Left kidney (tissue), 2 donors: ENCODE measurements around the gene AGAP1. TPM values are rescaled to one million over a fixed set of nuclear protein-coding genes. Genes with fewer than 3 reads are reported as not detected.
A peak's percentile ranks its signal among the peaks of the same experiment; 100 is the strongest.

ENCODE experiments used
- DNase-seq: peaks from one replicate; pipeline ENCODE4 v3.0.0-alpha.2; 2013
- polyA plus RNA-seq: library from polyadenylated mRNA; unstranded; fragments of 120-200 nt; gene quantifications from one replicate; pipeline ENCODE4 v1.2.1, GENCODE V29; 2013; ENCODE audit not compliant: insufficient read length

Gene AGAP1
- polyA plus RNA-seq, 1 donor, result 21.2 TPM

GRCh38 chr2:235709969-235710879, 216.4 kb downstream of the AGAP1 start:
- DNase-seq, result no peak

- no peak for DNase-seq
Measured at GRCh38 chr2:235710933-235711332, 217.1 kb downstream of the AGAP1 start.

DNA sequence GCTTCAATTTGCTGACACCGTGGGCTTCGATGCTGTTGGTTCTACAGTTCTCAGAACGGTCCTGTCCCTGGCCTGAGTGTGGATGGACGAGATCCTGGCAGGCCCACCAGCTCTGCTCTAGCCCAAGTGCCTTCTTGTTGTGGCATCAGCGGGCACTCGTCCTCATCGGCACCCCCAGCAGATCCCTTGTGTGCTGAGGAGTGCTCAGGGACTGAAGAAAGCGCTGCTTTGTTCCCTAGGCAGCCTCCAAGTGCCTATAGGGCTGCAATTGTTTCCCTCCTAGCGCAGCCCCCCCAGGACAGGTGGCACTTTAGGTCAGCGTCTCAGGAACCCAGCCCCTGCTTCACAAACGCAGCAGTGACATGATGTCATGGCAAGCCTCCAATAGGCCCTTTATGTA, 217.7 kb downstream of the AGAP1 start:
- no peak for DNase-seq

DNA sequence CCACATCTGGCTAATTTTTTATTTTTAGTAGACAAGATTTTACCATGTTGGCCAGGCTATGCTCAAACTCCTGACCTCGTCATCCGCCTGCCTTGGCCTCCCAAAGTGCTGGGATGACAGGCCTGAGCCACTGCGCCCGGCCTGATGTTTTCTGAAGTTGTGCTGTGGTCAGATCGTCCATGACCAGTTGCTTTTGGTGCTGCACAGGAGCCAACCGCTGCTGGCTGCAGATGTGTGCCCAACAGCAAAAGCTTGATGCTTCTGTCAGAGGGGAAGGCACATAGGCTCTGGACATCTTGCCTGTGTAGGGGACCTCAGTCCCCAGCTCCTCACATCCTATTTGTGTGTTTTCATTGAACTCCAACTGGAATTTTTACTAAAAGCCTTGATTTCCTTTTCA, 218.3 kb downstream of the AGAP1 start:
- no peak for DNase-seq

GRCh38 chr2:235713189-235713588, 219.3 kb downstream of the AGAP1 start:
- no peak for DNase-seq

DNA sequence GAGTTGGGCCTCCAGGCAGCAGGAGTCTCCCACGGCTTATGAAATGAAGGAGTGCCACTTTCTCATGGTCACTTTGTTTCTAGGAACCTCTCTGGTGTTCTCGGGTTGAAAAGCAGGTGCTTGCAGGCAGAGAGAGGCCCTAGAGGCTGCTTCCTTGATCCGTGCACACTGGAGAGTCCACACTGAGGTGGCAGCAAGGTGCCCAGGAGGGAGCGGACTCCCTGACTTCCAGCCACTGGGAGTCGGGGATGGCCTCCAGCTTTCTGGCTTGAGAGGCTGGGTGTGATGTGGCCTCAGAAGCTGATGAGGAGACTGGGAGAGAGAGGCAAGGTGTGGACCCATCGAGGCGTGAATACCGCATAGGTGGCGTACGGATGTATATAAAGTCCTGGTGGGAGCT, 221.8 kb downstream of the AGAP1 start:
- DNase-seq, result no peak

- no peak for DNase-seq
Measured at GRCh38 chr2:235716875-235717496, 223.1 kb downstream of the AGAP1 start.

DNA sequence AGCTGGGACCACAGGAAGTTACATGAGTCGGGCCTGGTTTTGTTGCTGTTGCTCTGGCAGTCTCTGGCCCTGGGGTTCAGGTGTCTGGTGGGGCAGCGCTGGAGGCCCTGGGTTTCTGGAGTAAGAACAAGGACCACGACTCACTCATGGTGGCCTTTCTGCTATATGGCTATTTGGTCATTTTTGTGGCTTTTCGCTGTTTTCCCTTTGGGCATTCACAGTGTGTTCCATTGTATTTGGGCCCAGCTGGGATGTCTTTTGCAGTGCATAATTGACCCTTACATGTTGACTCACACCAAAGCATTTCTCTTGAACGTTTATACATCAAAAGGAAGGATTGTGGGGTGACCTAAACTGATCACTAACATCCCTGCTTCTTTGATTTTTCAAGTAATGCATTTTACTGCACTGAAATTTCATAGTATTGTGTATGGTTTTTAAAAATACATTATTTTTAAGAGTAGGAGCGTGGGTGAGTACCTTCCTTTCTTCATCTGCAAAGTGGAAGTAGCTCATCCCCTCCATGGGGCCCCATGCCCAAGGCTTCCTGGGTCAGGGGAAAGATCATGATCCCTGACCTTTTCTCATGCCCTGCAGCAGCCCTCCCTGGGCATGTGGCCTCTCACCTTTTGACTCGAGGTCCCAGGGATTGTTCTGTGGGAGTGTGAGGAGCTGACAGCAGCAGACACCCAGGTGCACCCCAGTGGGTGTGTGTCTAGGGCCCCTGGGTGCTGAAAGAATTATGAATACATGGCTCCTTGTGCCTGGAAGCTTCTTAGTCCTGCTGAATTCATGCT, 225.5 kb downstream of the AGAP1 start:
- DNase-seq, result no peak

GRCh38 chr2:235721625-235722024, 227.8 kb downstream of the AGAP1 start:
- no peak for DNase-seq

DNA sequence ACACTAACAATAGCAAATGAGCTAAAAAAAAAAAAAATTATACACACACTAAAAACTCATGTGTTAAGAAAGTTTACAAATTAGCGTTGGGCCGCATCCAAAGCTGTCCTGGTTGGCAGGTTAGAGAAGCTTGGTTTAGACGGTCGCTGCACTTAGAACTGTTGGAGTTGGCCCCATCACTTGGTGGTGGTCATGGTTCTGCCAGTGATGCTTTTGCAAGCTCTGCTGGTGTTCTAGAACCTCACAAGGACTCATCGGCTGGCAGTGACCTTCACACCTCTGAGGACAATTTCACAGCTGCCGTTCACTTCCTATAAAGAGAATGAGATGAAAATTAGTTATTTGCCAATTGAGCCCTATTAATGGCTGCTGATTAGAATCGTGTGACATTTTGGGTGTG, 229.0 kb downstream of the AGAP1 start:
- DNase-seq, result no peak

DNA sequence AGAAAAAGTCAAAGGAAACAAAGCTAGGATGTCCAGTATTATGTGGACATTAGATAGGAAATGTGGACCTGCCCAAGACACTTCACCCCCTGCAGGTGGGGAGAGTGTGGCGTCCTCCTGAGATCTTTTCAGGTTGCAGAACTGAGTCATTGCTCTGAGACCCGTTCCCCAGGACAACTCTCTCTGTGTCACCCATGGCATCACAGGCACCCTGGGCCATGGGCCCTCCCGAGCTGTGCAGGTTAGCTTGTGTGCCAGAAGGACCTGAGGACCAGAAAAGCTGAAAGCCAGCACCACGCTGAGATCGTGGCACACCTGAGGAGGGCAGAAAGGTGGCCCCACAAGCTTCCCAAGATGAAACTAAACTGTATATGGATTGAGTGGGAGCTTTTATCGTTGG, 229.5 kb downstream of the AGAP1 start:
- DNase-seq, result no peak

- no peak for DNase-seq
Measured at GRCh38 chr2:235723811-235724465, 230.1 kb downstream of the AGAP1 start.

GRCh38 chr2:235725016-235725489, 231.2 kb downstream of the AGAP1 start:
- DNase-seq, result peak; percentile 29

- no peak for DNase-seq
Measured at GRCh38 chr2:235725841-235726240, 232.0 kb downstream of the AGAP1 start.

DNA sequence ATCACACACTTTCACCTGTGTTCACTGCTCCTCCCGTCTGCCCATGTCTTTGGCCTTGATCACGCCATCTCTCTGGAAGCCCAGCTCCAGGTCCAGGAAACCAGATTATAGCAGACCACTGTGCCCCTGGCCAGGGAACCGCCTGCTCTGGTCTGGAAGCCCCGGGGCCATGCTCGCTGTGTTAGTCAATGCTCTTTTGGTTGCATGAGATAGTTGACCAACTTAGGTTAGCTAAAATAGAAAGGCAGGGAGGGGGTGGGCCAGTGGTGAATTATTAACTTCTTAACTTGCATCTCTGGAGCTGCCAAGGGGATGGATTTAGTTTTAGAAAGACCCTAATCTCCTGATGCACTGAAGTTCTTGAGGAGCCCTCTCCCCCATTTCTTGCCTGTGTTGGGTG, 232.7 kb downstream of the AGAP1 start:
- DNase-seq, result no peak

GRCh38 chr2:235727174-235727573, 233.3 kb downstream of the AGAP1 start:
- no peak for DNase-seq

DNA sequence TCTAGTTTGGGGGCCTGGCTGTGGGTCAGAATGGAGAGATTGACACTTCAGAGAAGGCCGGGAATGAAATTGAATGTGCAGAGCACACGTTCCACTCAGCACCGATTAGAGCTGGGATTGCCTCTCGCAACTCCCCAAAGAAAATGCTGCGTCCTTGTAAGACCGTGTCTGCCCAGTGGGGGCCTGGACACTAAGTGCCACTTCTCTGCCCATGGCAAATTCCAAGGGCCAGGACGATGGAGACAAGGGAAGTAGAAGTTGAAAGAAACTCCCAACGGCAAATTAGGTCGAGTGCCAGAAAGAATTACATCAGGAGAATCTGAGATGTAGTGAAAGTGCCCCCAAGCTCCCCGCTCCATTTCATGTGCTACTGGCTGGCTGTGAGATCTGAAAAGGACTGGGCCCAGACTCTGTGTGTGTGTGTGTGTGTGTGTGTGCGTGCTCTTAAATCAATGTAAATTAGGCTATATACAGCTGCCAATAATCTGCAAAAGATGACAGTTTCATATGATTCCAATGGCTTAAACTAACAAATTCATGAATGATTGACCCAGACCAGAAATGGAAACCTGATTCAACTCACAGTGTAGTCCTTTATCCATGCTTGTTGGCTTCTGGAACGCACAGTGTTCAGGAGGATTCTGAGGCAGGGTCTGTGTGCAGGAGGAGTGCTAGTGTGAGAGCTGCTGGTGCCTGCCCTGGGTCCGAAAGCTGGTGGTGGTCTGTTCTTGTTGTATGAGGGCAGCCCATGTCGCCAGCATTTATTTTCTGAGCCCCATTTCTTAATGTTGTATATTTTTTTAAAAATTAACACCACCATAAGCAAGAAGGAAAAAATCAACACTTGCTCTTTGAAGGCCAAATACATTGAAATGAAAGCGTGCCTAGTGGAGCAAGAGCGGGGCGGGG, 234.3 kb downstream of the AGAP1 start:
- no peak for DNase-seq

DNA sequence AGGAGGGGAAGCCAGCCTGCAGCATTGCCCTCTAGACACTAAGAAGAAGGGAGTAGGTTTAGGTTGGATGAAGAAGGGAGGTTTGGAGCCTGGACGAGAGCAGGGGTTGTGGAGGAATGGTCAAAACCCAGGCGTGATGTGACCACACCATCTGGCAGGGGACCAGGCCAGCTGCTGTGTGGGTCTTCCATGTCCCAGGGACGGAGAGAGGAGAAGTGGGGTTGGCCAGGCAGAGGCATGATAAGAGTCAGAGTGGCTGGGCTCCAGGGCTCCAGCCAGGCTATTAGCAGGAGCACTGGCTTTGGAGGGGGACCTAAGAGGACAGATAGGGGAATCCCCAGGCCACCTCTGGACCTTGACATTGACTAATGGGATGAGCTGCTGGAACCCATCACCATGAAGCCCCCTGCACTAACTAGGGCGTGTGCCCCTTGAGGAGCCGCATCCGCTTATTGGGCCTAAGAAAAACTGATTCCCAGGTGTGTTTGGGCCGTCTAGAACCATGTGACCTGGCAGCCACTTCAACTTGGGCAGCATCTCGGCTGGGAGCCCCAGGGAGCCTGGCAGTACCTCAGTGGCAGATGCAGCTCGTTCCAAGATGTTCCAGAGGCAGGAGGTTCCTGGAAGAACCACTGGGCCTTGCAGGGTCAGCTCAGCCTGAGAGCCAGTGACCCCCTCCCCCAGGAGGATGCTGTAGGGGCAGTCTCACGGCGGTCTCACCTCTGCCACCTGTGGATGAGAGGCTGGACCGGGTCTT, 235.1 kb downstream of the AGAP1 start:
- DNase-seq, result no peak

DNA sequence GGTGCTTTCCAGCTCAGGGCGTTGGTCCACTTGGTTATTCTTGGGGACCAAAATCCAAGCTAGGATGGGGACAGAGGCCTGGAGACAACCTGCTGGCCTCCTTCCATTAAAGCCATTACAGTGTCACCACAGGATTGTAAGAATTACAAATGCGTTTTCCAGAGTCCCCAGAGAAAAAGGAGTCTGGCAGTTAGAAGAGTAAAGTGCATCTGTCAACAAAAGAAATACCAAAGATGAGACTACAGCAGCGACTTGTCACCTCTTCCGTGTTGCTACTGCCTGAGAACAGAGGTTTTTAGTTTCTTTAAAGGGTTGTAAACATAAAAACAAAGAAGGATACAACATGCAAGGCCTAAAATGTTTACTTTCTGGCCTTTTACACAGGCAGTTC, 235.7 kb downstream of the AGAP1 start:
- DNase-seq, result no peak

GRCh38 chr2:235730115-235730514, 236.3 kb downstream of the AGAP1 start:
- DNase-seq, result no peak
